ENCODE results near the gene RPL41. TPM values are rescaled to one million over a fixed set of nuclear protein-coding genes. Genes with fewer than 3 reads are reported as not detected.
A peak's percentile ranks its signal among the peaks of the same experiment; 100 is the strongest.

RPL41 gene
- total and polyA plus RNA-seq, 10 of the 15 experiments (the other 5 are each of a cell fraction or from before 2014, with no cell fraction given), result 4,144 to 19,112 (median 8,004) TPM

DNA sequence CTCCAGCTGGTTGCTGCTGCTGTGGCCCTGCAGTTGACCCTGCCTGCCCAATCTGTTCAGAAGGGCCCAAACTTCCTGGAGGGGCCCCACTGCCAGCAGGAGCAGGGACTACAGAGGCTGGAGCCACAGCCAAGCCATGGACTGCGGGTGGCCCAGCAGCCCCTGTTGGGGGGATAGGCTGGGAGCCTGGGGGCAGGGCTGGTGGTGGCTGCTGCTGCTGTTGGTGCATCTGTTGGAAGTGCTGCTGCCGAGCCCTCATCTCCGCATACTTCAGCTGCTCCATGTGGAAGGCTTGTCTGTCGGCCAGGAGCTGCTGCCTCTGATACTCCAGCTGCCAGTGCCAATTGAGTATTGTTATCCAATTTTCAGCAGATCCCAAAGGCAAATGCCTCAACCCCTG lies 48.9 kb downstream of the RPL41 start:
- Histone ChIP-seq H4K20me1 (ENCODE audit: control insufficient read depth, insufficient read depth) (no peaks in the 10 kb centered on the region), H3K4me3 (no peak overlapping the region), H3K9me3 (replicated peaks; ENCODE audit: control insufficient read depth, insufficient read depth, low read length) (no peaks in the 10 kb centered on the region), H2AFZ (ENCODE audit: control insufficient read depth, low read depth, low read length) (no peak overlapping the region), H3K9ac (ENCODE audit: control insufficient read depth, insufficient read depth, low read length) (no peak overlapping the region), H3K27me3 (replicated peaks in 1 of 2; ENCODE audit: control insufficient read depth in 2 of 2, insufficient read depth in 2 of 2, low read length in 1 of 2) (no peaks in the 10 kb centered on the region), H3K27ac (ENCODE audit: control insufficient read depth, insufficient read depth) (no peak overlapping the region), H3K79me2 (ENCODE audit: control insufficient read depth, insufficient read depth, low read length) (peaks cover 10% of the 10 kb centered on the region), H3K4me1 (ENCODE audit: control insufficient read depth, insufficient read depth, low read length) (peaks cover 7% of the 10 kb centered on the region), H3K4me2 (ENCODE audit: control insufficient read depth, insufficient read depth) (no peak overlapping the region), H3K36me3 (ENCODE audit: control insufficient read depth in 2 of 2, insufficient read depth in 2 of 2, low read length in 1 of 2) (peaks cover 24 to 32% of the 10 kb centered on the region in 2 experiments)
- intact Hi-C loops (cut with micrococcal nuclease; ENCODE audit: unreplicated experiment), result no loop called here
- FAIRE-seq (no peak), DNase-seq (ENCODE audit: low read depth, low spot score) (no peak), ATAC-seq (no peak)
- POLR2A ChIA-PET, result interaction anchor here (0.6 to 2.4 kb wide), 4 partner anchors 11 to 517 kb away, joined by 3 to 6 read pairs (median 4); no protein-coding TSS in a partner anchor
- WGBS (ENCODE audit: insufficient coverage, insufficient replicate concordance, low lambda C conversion rate, missing lambda C conversion rate), result 100% methylated on average over 4 of the region's 4 CpGs
- in situ Hi-C loops (cut with MboI), result no loop called here
- no TSS peak for BruUV-seq (replicated peaks)
- SMC1A ChIA-PET (ENCODE audit: uncharacterized antibody, unreplicated experiment), result interaction anchor here (1.1 kb wide), 1 partner anchor 23 kb away, joined by 3 read pairs; no protein-coding TSS in a partner anchor
- RAD21 ChIA-PET (ENCODE audit: unreplicated experiment), result no interaction called here
- TF ChIP-seq RUNX3 (IDR thresholded peaks at IDR 0.05; ENCODE audit: low read length) (no peak), POLR2A (IDR thresholded peaks at IDR 0.05; ENCODE audit: low read depth, low read length) (peak; percentile 51; the same call in 1 of the 2 replicates), JUNB (IDR thresholded peaks at IDR 0.05) (no peak), POLR2AphosphoS5 (IDR thresholded peaks at IDR 0.05; ENCODE audit: low read length) (peak; percentile 45; the same call in 1 of the 2 replicates)
- CTCF ChIA-PET, result interaction anchor here (1.1 kb wide), 1 partner anchor 9 kb away, joined by 3 read pairs; no protein-coding TSS in a partner anchor

Other genes starting within 250 kb of the RPL41 start
Only the 7 nearest of the 26 such genes appear.
- not detected in 2 replicates for gene ERBB3, start 36.5 kb upstream of the RPL41 start, total RNA-seq (2014; rRNA removed)
- 0.04 TPM in 1 of 2 replicates, not detected in the other for gene ERBB3, start 36.5 kb upstream of the RPL41 start, total RNA-seq (2014; rRNA removed; fragmentation: Illumina TruSeq; extraction: Trizol)
- gene ERBB3, start 36.5 kb upstream of the RPL41 start, total RNA-seq (2021), result 0.58 and 0.72 TPM in 2 replicates
- not detected in 2 replicates for gene ERBB3, start 36.5 kb upstream of the RPL41 start, polyA plus RNA-seq (2011; rRNA removed)
- gene ERBB3, start 36.5 kb upstream of the RPL41 start, polyA plus RNA-seq (2014; fragmentation: Illumina TruSeq; extraction: Trizol), result 0.03 and 0.08 TPM in 2 replicates
- under 1 TPM in 1 of 2 experiments, not detected in 1; 0.08 TPM for gene ERBB3, start 36.5 kb upstream of the RPL41 start, polyA plus RNA-seq (2014; fragmentation: Nextera tagmentation; extraction: Ambion mirVana)
- 0.03 and 0.04 TPM in 2 replicates for gene ERBB3, start 36.5 kb upstream of the RPL41 start, polyA plus RNA-seq (2014; rRNA removed)
- not detected for gene ERBB3, start 36.5 kb upstream of the RPL41 start, polyA plus RNA-seq (2016; fragmentation: Nextera tagmentation; extraction: Ambion mirVana)
- gene PA2G4, start 12.1 kb upstream of the RPL41 start, total RNA-seq (2014; rRNA removed), result 355 and 400 TPM in 2 replicates
- gene PA2G4, start 12.1 kb upstream of the RPL41 start, total RNA-seq (2014; rRNA removed; fragmentation: Illumina TruSeq; extraction: Trizol), result 410 and 430 TPM in 2 replicates
- 277 and 280 TPM in 2 replicates for gene PA2G4, start 12.1 kb upstream of the RPL41 start, total RNA-seq (2021)
- gene PA2G4, start 12.1 kb upstream of the RPL41 start, polyA plus RNA-seq (2011; rRNA removed), result 468 and 540 TPM in 2 replicates
- 491 and 563 TPM in 2 replicates for gene PA2G4, start 12.1 kb upstream of the RPL41 start, polyA plus RNA-seq (2014; fragmentation: Illumina TruSeq; extraction: Trizol)
- gene PA2G4, start 12.1 kb upstream of the RPL41 start, polyA plus RNA-seq (2014; fragmentation: Nextera tagmentation; extraction: Ambion mirVana), result 100 to 1,000 TPM; 148 to 215 TPM
- 383 and 415 TPM in 2 replicates for gene PA2G4, start 12.1 kb upstream of the RPL41 start, polyA plus RNA-seq (2014; rRNA removed)
- gene PA2G4, start 12.1 kb upstream of the RPL41 start, polyA plus RNA-seq (2016; fragmentation: Nextera tagmentation; extraction: Ambion mirVana), result 100 to 1,000 TPM; 498 to 514 TPM
- 4.2 and 4.4 TPM in 2 replicates for gene ZC3H10, start 1.6 kb downstream of the RPL41 start, total RNA-seq (2014; rRNA removed)
- gene ZC3H10, start 1.6 kb downstream of the RPL41 start, total RNA-seq (2014; rRNA removed; fragmentation: Illumina TruSeq; extraction: Trizol), result 4.3 TPM in 2 replicates
- 6.4 and 7.0 TPM in 2 replicates for gene ZC3H10, start 1.6 kb downstream of the RPL41 start, total RNA-seq (2021)
- 1.3 and 1.8 TPM in 2 replicates for gene ZC3H10, start 1.6 kb downstream of the RPL41 start, polyA plus RNA-seq (2011; rRNA removed)
- 1.8 and 2.6 TPM in 2 replicates for gene ZC3H10, start 1.6 kb downstream of the RPL41 start, polyA plus RNA-seq (2014; fragmentation: Illumina TruSeq; extraction: Trizol)
- under 1 TPM; 0.56 to 0.75 TPM for gene ZC3H10, start 1.6 kb downstream of the RPL41 start, polyA plus RNA-seq (2014; fragmentation: Nextera tagmentation; extraction: Ambion mirVana)
- 3.2 and 4.0 TPM in 2 replicates for gene ZC3H10, start 1.6 kb downstream of the RPL41 start, polyA plus RNA-seq (2014; rRNA removed)
- 1 to 10 TPM; 3.3 to 4.2 TPM for gene ZC3H10, start 1.6 kb downstream of the RPL41 start, polyA plus RNA-seq (2016; fragmentation: Nextera tagmentation; extraction: Ambion mirVana)
- gene ESYT1, start 11.6 kb downstream of the RPL41 start, total RNA-seq (2014; rRNA removed), result 86.6 and 105 TPM in 2 replicates
- 47.5 and 49.9 TPM in 2 replicates for gene ESYT1, start 11.6 kb downstream of the RPL41 start, total RNA-seq (2014; rRNA removed; fragmentation: Illumina TruSeq; extraction: Trizol)
- gene ESYT1, start 11.6 kb downstream of the RPL41 start, total RNA-seq (2021), result 84.1 and 92.9 TPM in 2 replicates
- gene ESYT1, start 11.6 kb downstream of the RPL41 start, polyA plus RNA-seq (2011; rRNA removed), result 35.8 and 84.4 TPM in 2 replicates
- 61.3 and 120 TPM in 2 replicates for gene ESYT1, start 11.6 kb downstream of the RPL41 start, polyA plus RNA-seq (2014; fragmentation: Illumina TruSeq; extraction: Trizol)
- gene ESYT1, start 11.6 kb downstream of the RPL41 start, polyA plus RNA-seq (2014; fragmentation: Nextera tagmentation; extraction: Ambion mirVana), result 10 to 100 TPM; 55.6 to 57.9 TPM
- 58.2 and 70.6 TPM in 2 replicates for gene ESYT1, start 11.6 kb downstream of the RPL41 start, polyA plus RNA-seq (2014; rRNA removed)
- gene ESYT1, start 11.6 kb downstream of the RPL41 start, polyA plus RNA-seq (2016; fragmentation: Nextera tagmentation; extraction: Ambion mirVana), result 10 to 100 TPM; 89.7 to 96.6 TPM
- 79.1 and 83.8 TPM in 2 replicates for gene MYL6B, start 36.0 kb downstream of the RPL41 start, total RNA-seq (2014; rRNA removed)
- 100 and 119 TPM in 2 replicates for gene MYL6B, start 36.0 kb downstream of the RPL41 start, total RNA-seq (2014; rRNA removed; fragmentation: Illumina TruSeq; extraction: Trizol)
- gene MYL6B, start 36.0 kb downstream of the RPL41 start, total RNA-seq (2021), result 110 and 117 TPM in 2 replicates
- 62.6 and 88.4 TPM in 2 replicates for gene MYL6B, start 36.0 kb downstream of the RPL41 start, polyA plus RNA-seq (2011; rRNA removed)
- 24.0 and 75.5 TPM in 2 replicates for gene MYL6B, start 36.0 kb downstream of the RPL41 start, polyA plus RNA-seq (2014; fragmentation: Illumina TruSeq; extraction: Trizol)
- 100 to 1,000 TPM; 117 to 153 TPM for gene MYL6B, start 36.0 kb downstream of the RPL41 start, polyA plus RNA-seq (2014; fragmentation: Nextera tagmentation; extraction: Ambion mirVana)
- 108 and 118 TPM in 2 replicates for gene MYL6B, start 36.0 kb downstream of the RPL41 start, polyA plus RNA-seq (2014; rRNA removed)
- gene MYL6B, start 36.0 kb downstream of the RPL41 start, polyA plus RNA-seq (2016; fragmentation: Nextera tagmentation; extraction: Ambion mirVana), result 100 to 1,000 TPM; 109 to 131 TPM
- gene MYL6, start 41.7 kb downstream of the RPL41 start, total RNA-seq (2014; rRNA removed), result 1,128 and 1,250 TPM in 2 replicates
- 1,571 and 1,613 TPM in 2 replicates for gene MYL6, start 41.7 kb downstream of the RPL41 start, total RNA-seq (2014; rRNA removed; fragmentation: Illumina TruSeq; extraction: Trizol)
- gene MYL6, start 41.7 kb downstream of the RPL41 start, total RNA-seq (2021), result 1,000 and 1,003 TPM in 2 replicates
- gene MYL6, start 41.7 kb downstream of the RPL41 start, polyA plus RNA-seq (2011; rRNA removed), result 2,085 and 2,088 TPM in 2 replicates
- 1,228 and 1,402 TPM in 2 replicates for gene MYL6, start 41.7 kb downstream of the RPL41 start, polyA plus RNA-seq (2014; fragmentation: Illumina TruSeq; extraction: Trizol)
- 1,000 to 10,000 TPM; 3,206 to 4,116 TPM for gene MYL6, start 41.7 kb downstream of the RPL41 start, polyA plus RNA-seq (2014; fragmentation: Nextera tagmentation; extraction: Ambion mirVana)
- gene MYL6, start 41.7 kb downstream of the RPL41 start, polyA plus RNA-seq (2014; rRNA removed), result 1,169 and 1,187 TPM in 2 replicates
- gene MYL6, start 41.7 kb downstream of the RPL41 start, polyA plus RNA-seq (2016; fragmentation: Nextera tagmentation; extraction: Ambion mirVana), result 1,000 to 10,000 TPM; 2,172 to 2,412 TPM
- 24.9 and 25.2 TPM in 2 replicates for gene SMARCC2, start 72.8 kb downstream of the RPL41 start, total RNA-seq (2014; rRNA removed)
- gene SMARCC2, start 72.8 kb downstream of the RPL41 start, total RNA-seq (2014; rRNA removed; fragmentation: Illumina TruSeq; extraction: Trizol), result 26.6 and 31.8 TPM in 2 replicates
- gene SMARCC2, start 72.8 kb downstream of the RPL41 start, total RNA-seq (2021), result 67.1 and 68.6 TPM in 2 replicates
- 50.2 and 52.9 TPM in 2 replicates for gene SMARCC2, start 72.8 kb downstream of the RPL41 start, polyA plus RNA-seq (2011; rRNA removed)
- 59.6 and 61.1 TPM in 2 replicates for gene SMARCC2, start 72.8 kb downstream of the RPL41 start, polyA plus RNA-seq (2014; fragmentation: Illumina TruSeq; extraction: Trizol)
- 10 to 100 TPM; 13.6 to 27.8 TPM for gene SMARCC2, start 72.8 kb downstream of the RPL41 start, polyA plus RNA-seq (2014; fragmentation: Nextera tagmentation; extraction: Ambion mirVana)
- gene SMARCC2, start 72.8 kb downstream of the RPL41 start, polyA plus RNA-seq (2014; rRNA removed), result 31.7 and 38.3 TPM in 2 replicates
- gene SMARCC2, start 72.8 kb downstream of the RPL41 start, polyA plus RNA-seq (2016; fragmentation: Nextera tagmentation; extraction: Ambion mirVana), result 10 to 100 TPM; 60.8 to 71.2 TPM